ENCODE results near the gene NCKAP5L. TPM values are rescaled to one million over a fixed set of nuclear protein-coding genes. Genes with fewer than 3 reads are reported as not detected.

Gene NCKAP5L
- total and polyA plus RNA-seq, 2 of the 8 experiments (the other 6 are each of a cell fraction or from before 2014, with no cell fraction given), result 9.4 to 27.9 TPM

DNA sequence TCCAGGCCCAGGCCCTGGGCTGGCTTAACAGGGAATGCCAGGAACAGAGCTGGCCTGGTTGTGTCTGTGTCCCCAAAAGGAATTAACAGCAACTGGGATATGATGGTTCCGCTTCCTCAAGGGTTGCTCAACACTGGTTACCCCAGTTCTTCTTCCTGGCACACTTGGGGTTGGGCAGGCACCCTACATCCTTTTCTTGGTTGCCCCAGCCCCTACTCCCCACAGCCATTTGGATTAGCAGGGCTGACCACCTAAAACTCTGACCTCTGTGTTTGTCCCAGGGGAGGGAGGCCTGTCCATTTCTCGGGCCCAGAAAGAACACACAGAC lies 30.8 kb downstream of the NCKAP5L start (continued):
- no peak for TF ChIP-seq ATF3 (IDR thresholded peaks at IDR 0.05; ENCODE audit: insufficient read depth, low read depth, low read length)
- TF ChIP-seq SAP30 (IDR thresholded peaks at IDR 0.05; ENCODE audit: insufficient read depth, insufficient replicate concordance, low read length), result no peak
- no peak for TF ChIP-seq SP4 (IDR thresholded peaks at IDR 0.05; ENCODE audit: low read length)

All from H1 (cell line).